ENCODE data around the gene SMCO4. TPM values are rescaled to one million over a fixed set of nuclear protein-coding genes. Genes with fewer than 3 reads are reported as not detected.

SMCO4 gene
- total RNA-seq, 1 donor from 2014 or later = 73.5 TPM

GRCh38 chr11:93512073-93512475 lies 31.1 kb downstream of the SMCO4 start:
- intact Hi-C loops (cut with DNase I) = no loop called here
- no peaks in the 10 kb centered on the region for H3K36me3 ChIP-seq
- ATAC-seq (no peak), DNase-seq (no peak)
- TF ChIP-seq CTCF (IDR thresholded peaks at IDR 0.05) = no peak
- H3K4me1 ChIP-seq = peaks cover 11% of the 10 kb centered on the region
- H3K27me3 ChIP-seq (ENCODE audit: low read depth) = no peaks in the 10 kb centered on the region
- H3K27ac ChIP-seq = no peak overlapping the region
- H3K4me3 ChIP-seq = no peak overlapping the region
- H3K9me3 ChIP-seq = no peaks in the 10 kb centered on the region

DNA sequence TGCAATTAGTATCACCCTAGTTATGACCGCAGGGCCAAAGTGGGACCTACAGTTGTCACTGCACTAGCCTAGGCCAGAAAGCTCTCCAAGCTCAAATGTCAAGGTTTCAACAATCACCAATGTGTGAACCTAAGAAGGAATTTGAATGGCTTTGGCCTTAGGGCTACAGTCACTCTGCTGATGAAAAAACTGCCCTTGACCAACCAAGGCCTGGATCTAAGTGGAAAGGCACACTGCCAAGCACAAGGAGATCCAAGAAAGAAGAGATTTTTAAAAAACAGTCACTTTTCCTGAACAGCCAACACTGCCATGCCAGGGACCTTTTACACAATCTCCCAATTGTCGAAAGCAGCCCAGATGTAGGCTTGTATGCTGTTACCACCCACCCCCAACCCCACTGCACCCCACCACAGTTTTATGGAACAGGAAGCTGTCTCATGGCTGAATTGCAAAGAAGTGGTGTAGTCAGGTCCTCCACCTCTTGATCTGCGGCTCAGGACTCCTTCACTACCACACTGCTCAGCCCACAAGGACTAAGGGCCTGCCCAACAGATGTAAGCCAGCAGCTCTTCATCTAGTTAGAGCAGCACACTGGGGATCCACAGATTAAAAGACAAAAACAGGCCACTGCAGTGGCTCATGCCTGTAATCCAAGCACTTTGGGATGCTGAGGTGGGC lies 32.9 kb downstream of the SMCO4 start:
- Histone ChIP-seq H3K4me1 (peaks cover 6% of the 10 kb centered on the region), H3K27ac (no peak overlapping the region), H3K27me3 (ENCODE audit: low read depth) (no peaks in the 10 kb centered on the region), H3K9me3 (no peaks in the 10 kb centered on the region), H3K36me3 (no peaks in the 10 kb centered on the region), H3K4me3 (no peak overlapping the region)
- ATAC-seq = no peak
- intact Hi-C loops (cut with DNase I) = no loop called here
- no peak for DNase-seq
- TF ChIP-seq CTCF (IDR thresholded peaks at IDR 0.05) = no peak

- Histone ChIP-seq H3K36me3 (no peaks in the 10 kb centered on the region), H3K27ac (no peak overlapping the region), H3K4me3 (no peak overlapping the region), H3K27me3 (ENCODE audit: low read depth) (no peaks in the 10 kb centered on the region), H3K9me3 (no peaks in the 10 kb centered on the region), H3K4me1 (no peaks in the 10 kb centered on the region)
- ATAC-seq (no peak), DNase-seq (no peak)
- intact Hi-C loops (cut with DNase I) = no loop called here
- TF ChIP-seq CTCF (IDR thresholded peaks at IDR 0.05) = no peak
Measured at GRCh38 chr11:93507517-93507916, 35.7 kb downstream of the SMCO4 start.

GRCh38 chr11:93505703-93506102 lies 37.5 kb downstream of the SMCO4 start:
- DNase-seq (no peak), ATAC-seq (no peak)
- Histone ChIP-seq H3K4me3 (no peak overlapping the region), H3K27me3 (ENCODE audit: low read depth) (no peaks in the 10 kb centered on the region), H3K27ac (no peak overlapping the region), H3K4me1 (no peaks in the 10 kb centered on the region), H3K36me3 (no peaks in the 10 kb centered on the region), H3K9me3 (no peaks in the 10 kb centered on the region)
- no peak for TF ChIP-seq CTCF (IDR thresholded peaks at IDR 0.05)
- intact Hi-C loops (cut with DNase I) = no loop called here

- TF ChIP-seq CTCF (IDR thresholded peaks at IDR 0.05) = no peak
- no peaks in the 10 kb centered on the region for H3K27me3 ChIP-seq (ENCODE audit: low read depth)
- H3K9me3 ChIP-seq = no peaks in the 10 kb centered on the region
- no peak overlapping the region for H3K27ac ChIP-seq
- DNase-seq (no peak), ATAC-seq (no peak)
- no peak overlapping the region for H3K4me3 ChIP-seq
- no peaks in the 10 kb centered on the region for H3K4me1 ChIP-seq
- intact Hi-C loops (cut with DNase I) = no loop called here
- H3K36me3 ChIP-seq = no peaks in the 10 kb centered on the region
Measured at GRCh38 chr11:93504110-93505095, 38.8 kb downstream of the SMCO4 start.

Measured in lower lobe of right lung (tissue), 2 donors.